ENCODE measurements around the gene PKD2L1. TPM values are rescaled to one million over a fixed set of nuclear protein-coding genes. Genes with fewer than 3 reads are reported as not detected.

PKD2L1 gene
- total RNA-seq, 1 experiment from 2014 or later = not detected

DNA sequence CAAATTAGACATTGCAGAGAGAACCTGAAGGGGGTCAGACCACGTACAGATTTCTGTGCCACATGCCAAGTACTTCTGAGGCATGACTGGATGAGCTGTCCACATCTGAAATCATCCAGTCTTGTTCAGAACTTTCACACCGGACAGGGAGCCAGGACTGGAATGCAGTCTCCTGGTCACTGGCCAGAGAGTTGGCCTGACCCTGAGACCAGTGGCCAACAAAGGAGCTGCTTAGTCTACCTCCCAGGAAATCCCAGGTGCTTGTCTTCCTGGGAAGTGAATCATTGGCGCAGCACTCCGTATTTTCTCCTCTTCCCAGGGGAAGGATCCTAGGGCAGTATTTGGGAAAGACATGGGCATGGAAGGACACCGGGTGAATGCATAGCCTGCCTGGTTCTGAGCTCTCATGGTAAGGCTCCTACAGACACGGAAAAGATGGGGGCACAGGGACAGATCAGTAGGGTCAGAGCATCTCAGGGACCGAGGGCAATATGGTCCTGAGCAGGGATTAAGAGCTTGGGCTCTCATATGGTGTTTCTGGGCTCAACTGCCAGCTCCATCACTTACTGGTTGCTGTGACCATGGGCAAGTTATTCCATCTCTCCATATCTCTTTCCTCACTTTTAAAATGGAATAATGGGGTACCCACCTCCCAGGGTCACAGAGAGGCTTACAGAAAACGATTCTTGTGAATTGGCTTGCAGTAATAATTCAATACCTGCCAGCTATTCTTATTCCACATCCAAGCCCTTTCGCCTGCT is 15.7 kb upstream of the PKD2L1 start:
- H3K27ac ChIP-seq (ENCODE audit: low read length) = peak overlapping the region; percentile 95
- in situ Hi-C loops (cut with HindIII; ENCODE audit: low pct_unique_long_range_greater_than_20kb, low sequenced_read_pairs) (no loop called here), intact Hi-C loops (cut with micrococcal nuclease; ENCODE audit: unreplicated experiment) (no loop called here)
- no peaks in the 10 kb centered on the region for H3K9me3 ChIP-seq (ENCODE audit: control insufficient read depth, insufficient read depth, low read depth, low read length)
- peaks cover 34% of the 10 kb centered on the region for H3K36me3 ChIP-seq (ENCODE audit: control insufficient read depth, insufficient read depth, low read length)
- BruUV-seq (replicated peaks) = TSS peak; percentile 96
- CTCF ChIA-PET = interaction anchor here (0.5 to 1.2 kb wide), 3 partner anchors 27 to 173 kb away, joined by 4 to 7 read pairs (median 5); no protein-coding TSS in a partner anchor
- DNase-seq (ENCODE audit: low read depth, low spot score) (no peak), ATAC-seq (no peak)
- peaks cover 51% of the 10 kb centered on the region for H3K4me1 ChIP-seq (ENCODE audit: control insufficient read depth, insufficient read depth, low read length)
- TF ChIP-seq, protein P1, sequence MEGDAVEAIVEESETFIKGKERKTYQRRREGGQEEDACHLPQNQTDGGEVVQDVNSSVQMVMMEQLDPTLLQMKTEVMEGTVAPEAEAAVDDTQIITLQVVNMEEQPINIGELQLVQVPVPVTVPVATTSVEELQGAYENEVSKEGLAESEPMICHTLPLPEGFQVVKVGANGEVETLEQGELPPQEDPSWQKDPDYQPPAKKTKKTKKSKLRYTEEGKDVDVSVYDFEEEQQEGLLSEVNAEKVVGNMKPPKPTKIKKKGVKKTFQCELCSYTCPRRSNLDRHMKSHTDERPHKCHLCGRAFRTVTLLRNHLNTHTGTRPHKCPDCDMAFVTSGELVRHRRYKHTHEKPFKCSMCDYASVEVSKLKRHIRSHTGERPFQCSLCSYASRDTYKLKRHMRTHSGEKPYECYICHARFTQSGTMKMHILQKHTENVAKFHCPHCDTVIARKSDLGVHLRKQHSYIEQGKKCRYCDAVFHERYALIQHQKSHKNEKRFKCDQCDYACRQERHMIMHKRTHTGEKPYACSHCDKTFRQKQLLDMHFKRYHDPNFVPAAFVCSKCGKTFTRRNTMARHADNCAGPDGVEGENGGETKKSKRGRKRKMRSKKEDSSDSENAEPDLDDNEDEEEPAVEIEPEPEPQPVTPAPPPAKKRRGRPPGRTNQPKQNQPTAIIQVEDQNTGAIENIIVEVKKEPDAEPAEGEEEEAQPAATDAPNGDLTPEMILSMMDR (IDR thresholded peaks at IDR 0.05) = no peak
- TF ChIP-seq POLR2AphosphoS5 (IDR thresholded peaks at IDR 0.05; ENCODE audit: low read depth, low read length) = peak; percentile 33; the same call in 1 of the 2 replicates
- TF ChIP-seq SIN3A (IDR thresholded peaks at IDR 0.05; ENCODE audit: borderline replicate concordance, insufficient read depth, low read depth, low read length) = no peak
- no peak for TF ChIP-seq TCF7L2 (IDR thresholded peaks at IDR 0.05; ENCODE audit: low read depth, low read length)
- TF ChIP-seq, protein P2, sequence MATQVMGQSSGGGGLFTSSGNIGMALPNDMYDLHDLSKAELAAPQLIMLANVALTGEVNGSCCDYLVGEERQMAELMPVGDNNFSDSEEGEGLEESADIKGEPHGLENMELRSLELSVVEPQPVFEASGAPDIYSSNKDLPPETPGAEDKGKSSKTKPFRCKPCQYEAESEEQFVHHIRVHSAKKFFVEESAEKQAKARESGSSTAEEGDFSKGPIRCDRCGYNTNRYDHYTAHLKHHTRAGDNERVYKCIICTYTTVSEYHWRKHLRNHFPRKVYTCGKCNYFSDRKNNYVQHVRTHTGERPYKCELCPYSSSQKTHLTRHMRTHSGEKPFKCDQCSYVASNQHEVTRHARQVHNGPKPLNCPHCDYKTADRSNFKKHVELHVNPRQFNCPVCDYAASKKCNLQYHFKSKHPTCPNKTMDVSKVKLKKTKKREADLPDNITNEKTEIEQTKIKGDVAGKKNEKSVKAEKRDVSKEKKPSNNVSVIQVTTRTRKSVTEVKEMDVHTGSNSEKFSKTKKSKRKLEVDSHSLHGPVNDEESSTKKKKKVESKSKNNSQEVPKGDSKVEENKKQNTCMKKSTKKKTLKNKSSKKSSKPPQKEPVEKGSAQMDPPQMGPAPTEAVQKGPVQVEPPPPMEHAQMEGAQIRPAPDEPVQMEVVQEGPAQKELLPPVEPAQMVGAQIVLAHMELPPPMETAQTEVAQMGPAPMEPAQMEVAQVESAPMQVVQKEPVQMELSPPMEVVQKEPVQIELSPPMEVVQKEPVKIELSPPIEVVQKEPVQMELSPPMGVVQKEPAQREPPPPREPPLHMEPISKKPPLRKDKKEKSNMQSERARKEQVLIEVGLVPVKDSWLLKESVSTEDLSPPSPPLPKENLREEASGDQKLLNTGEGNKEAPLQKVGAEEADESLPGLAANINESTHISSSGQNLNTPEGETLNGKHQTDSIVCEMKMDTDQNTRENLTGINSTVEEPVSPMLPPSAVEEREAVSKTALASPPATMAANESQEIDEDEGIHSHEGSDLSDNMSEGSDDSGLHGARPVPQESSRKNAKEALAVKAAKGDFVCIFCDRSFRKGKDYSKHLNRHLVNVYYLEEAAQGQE (IDR thresholded peaks at IDR 0.05; ENCODE audit: insufficient read depth in 1 of 2, low read depth in 2 of 2, low read length in 1 of 2) = peak; percentile 59 to 67; a peak in 2 of 4 replicates
- POLR2A ChIA-PET = interaction anchor here (0.5 to 1.5 kb wide), 3 partner anchors 12 to 120 kb away, joined by 3 to 14 read pairs (median 9); no protein-coding TSS in a partner anchor
- peak overlapping the region; percentile 89 to 94 for H3K4me3 ChIP-seq (ENCODE audit: low read depth in 2 of 2, low read length in 2 of 2)
- H3K27me3 ChIP-seq (ENCODE audit: control insufficient read depth, insufficient read depth, low read length) = no peaks in the 10 kb centered on the region

DNA sequence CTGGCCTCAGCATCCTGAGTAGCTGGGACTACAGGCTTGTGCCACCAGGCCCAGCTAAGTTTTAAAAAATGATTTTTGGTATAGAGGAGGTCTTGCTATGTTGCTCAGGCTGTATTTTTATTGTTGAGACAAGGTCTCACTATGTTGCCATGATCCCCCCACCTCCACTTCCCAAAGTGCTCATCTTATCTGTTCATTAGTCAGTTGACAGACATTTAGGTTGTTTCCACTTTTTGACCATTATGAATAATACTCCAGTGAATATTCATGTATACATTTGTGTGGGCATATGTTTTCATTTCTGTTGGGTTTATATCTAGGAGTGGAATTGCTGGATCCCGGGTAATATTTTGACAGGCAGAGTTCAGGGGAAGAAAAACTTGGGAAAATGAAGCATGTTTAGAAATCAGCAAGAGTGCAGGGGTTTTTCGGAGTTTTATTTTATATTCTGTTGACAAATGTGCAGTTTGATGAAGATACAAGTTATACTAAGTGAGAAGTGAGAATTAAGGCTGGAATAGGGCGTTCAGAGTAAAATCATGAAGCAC is 14.3 kb upstream of the PKD2L1 start:
- Histone ChIP-seq H3K27me3 (ENCODE audit: control insufficient read depth, insufficient read depth, low read length) (no peaks in the 10 kb centered on the region), H3K4me1 (ENCODE audit: control insufficient read depth, insufficient read depth, low read length) (peaks cover 44% of the 10 kb centered on the region), H3K9me3 (ENCODE audit: control insufficient read depth, insufficient read depth, low read depth, low read length) (no peaks in the 10 kb centered on the region), H3K27ac (ENCODE audit: low read length) (peak overlapping the region; percentile 57; the same call in 1 of the 2 replicates), H3K4me3 (ENCODE audit: low read depth in 2 of 2, low read length in 2 of 2) (no peak overlapping the region), H3K36me3 (ENCODE audit: control insufficient read depth, insufficient read depth, low read length) (peaks cover 19% of the 10 kb centered on the region; the same call in 1 of the 2 replicates)
- ATAC-seq = no peak
- BruUV-seq (replicated peaks) = no TSS peak
- no peak for DNase-seq (ENCODE audit: low read depth, low spot score)
- in situ Hi-C loops (cut with HindIII; ENCODE audit: low pct_unique_long_range_greater_than_20kb, low sequenced_read_pairs) = no loop called here
- intact Hi-C loops (cut with micrococcal nuclease; ENCODE audit: unreplicated experiment) = loop anchor here (5.0 kb wide), 1 partner anchor 163 kb away; no protein-coding TSS in a partner anchor
- no peak for TF ChIP-seq SIN3A (IDR thresholded peaks at IDR 0.05; ENCODE audit: borderline replicate concordance, insufficient read depth, low read depth, low read length)
- TF ChIP-seq, protein P2 (IDR thresholded peaks at IDR 0.05; ENCODE audit: insufficient read depth in 1 of 2, low read depth in 2 of 2, low read length in 1 of 2) = no peak
- TF ChIP-seq, protein P1 (IDR thresholded peaks at IDR 0.05) = no peak
- no peak for TF ChIP-seq POLR2AphosphoS5 (IDR thresholded peaks at IDR 0.05; ENCODE audit: low read depth, low read length)
- TF ChIP-seq TCF7L2 (IDR thresholded peaks at IDR 0.05; ENCODE audit: low read depth, low read length) = no peak
- ChIA-PET CTCF (interaction anchor here (0.6 to 1.1 kb wide), 3 partner anchors 89 to 999 kb away, joined by 3 to 6 read pairs (median 4); no protein-coding TSS in a partner anchor), POLR2A (interaction anchor here (0.6 kb wide), 1 partner anchor 29 kb away, joined by 3 read pairs; no protein-coding TSS in a partner anchor)

Measured in Panc1 (cell line).